GM08714 (cell line): ENCODE measurements around the gene TCF20.

Source experiments
- H3K4me3 ChIP-seq: fragments of 200-500 bp; sonication (Bioruptor generic); 2 replicates; pipeline ENCODE4 v1.5.1; 2014; ENCODE audit warnings: mild to moderate bottlenecking, low read length, inconsistent platforms
- ZNF274 ChIP-seq: IDR thresholded peaks from 2 replicates; pipeline ENCODE4 v1.6.1; 2012; ENCODE audit warnings: mild to moderate bottlenecking, low read depth, low read length

The TCF20 gene

GRCh38 chr22:42281706-42282251 lies 11.3 kb upstream of the TCF20 start:
- H3K4me3 ChIP-seq: no peak overlapping the region
- TF ChIP-seq ZNF274: no peak

GRCh38 chr22:42281284-42281683 lies 10.8 kb upstream of the TCF20 start:
- no peak for TF ChIP-seq ZNF274
- H3K4me3 ChIP-seq: no peak overlapping the region

- TF ChIP-seq ZNF274: no peak
- no peak overlapping the region for H3K4me3 ChIP-seq
Observed at GRCh38 chr22:42280836-42281235, 10.4 kb upstream of the TCF20 start.

GRCh38 chr22:42280140-42280539 lies 9.7 kb upstream of the TCF20 start:
- no peak for TF ChIP-seq ZNF274
- H3K4me3 ChIP-seq: no peak overlapping the region

GRCh38 chr22:42279425-42280020 lies 9.1 kb upstream of the TCF20 start:
- H3K4me3 ChIP-seq: no peak overlapping the region
- no peak for TF ChIP-seq ZNF274

GRCh38 chr22:42277988-42278776 lies 7.7 kb upstream of the TCF20 start:
- TF ChIP-seq ZNF274: no peak
- no peak overlapping the region for H3K4me3 ChIP-seq

GRCh38 chr22:42277232-42277753 lies 6.8 kb upstream of the TCF20 start:
- no peak overlapping the region for H3K4me3 ChIP-seq
- no peak for TF ChIP-seq ZNF274

GRCh38 chr22:42275970-42276369 lies 5.5 kb upstream of the TCF20 start:
- TF ChIP-seq ZNF274: no peak
- no peak overlapping the region for H3K4me3 ChIP-seq

GRCh38 chr22:42275176-42275575 lies 4.7 kb upstream of the TCF20 start:
- TF ChIP-seq ZNF274: no peak
- no peak overlapping the region for H3K4me3 ChIP-seq

- TF ChIP-seq ZNF274: no peak
Observed at GRCh38 chr22:42273855-42274451, 3.5 kb upstream of the TCF20 start.

GRCh38 chr22:42272431-42272999 lies 2.1 kb upstream of the TCF20 start:
- TF ChIP-seq ZNF274: no peak

More at GRCh38 chr22:42273855-42274451, 3.5 kb upstream of the TCF20 start:
- H3K4me3 ChIP-seq: no peak overlapping the region

GRCh38 chr22:42271906-42272305 lies 1.5 kb upstream of the TCF20 start:
- H3K4me3 ChIP-seq: no peak overlapping the region
- TF ChIP-seq ZNF274: no peak

More at GRCh38 chr22:42272431-42272999, 2.1 kb upstream of the TCF20 start:
- H3K4me3 ChIP-seq: no peak overlapping the region

GRCh38 chr22:42271191-42271813 lies 849 bp upstream of the TCF20 start:
- TF ChIP-seq ZNF274: no peak
- no peak overlapping the region for H3K4me3 ChIP-seq

- no peak for TF ChIP-seq ZNF274
- peak overlapping the region; percentile 96 for H3K4me3 ChIP-seq
Observed at GRCh38 chr22:42270176-42270509, 310 bp downstream of the TCF20 start.
